ENCODE data around the gene YPEL2.

DNA sequence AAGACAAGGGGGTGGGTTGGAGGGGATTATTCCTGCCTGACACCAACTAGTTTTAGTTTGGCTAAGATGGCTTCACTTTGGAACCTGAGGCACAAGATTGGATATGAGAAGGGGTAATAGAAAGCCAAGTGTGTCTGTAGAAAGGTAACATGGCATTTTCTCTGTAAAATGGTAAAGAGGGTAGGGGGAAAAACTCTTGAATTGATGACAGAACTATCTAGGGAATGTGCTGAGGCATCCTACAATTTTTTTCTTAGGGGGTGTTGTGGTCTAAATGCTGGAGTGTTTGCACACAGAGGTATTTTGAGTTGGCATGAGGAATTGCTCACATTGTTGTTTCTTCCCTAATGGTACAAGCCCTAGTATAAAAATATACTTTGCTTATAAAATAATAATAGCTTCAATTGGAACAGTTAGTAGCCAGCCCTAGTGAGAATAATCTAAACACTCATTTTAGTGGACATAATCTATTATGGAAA lies 25.8 kb downstream of the YPEL2 start:
- TF ChIP-seq, protein P1, sequence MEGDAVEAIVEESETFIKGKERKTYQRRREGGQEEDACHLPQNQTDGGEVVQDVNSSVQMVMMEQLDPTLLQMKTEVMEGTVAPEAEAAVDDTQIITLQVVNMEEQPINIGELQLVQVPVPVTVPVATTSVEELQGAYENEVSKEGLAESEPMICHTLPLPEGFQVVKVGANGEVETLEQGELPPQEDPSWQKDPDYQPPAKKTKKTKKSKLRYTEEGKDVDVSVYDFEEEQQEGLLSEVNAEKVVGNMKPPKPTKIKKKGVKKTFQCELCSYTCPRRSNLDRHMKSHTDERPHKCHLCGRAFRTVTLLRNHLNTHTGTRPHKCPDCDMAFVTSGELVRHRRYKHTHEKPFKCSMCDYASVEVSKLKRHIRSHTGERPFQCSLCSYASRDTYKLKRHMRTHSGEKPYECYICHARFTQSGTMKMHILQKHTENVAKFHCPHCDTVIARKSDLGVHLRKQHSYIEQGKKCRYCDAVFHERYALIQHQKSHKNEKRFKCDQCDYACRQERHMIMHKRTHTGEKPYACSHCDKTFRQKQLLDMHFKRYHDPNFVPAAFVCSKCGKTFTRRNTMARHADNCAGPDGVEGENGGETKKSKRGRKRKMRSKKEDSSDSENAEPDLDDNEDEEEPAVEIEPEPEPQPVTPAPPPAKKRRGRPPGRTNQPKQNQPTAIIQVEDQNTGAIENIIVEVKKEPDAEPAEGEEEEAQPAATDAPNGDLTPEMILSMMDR (conservative IDR thresholded peaks at IDR 0.05) = no peak
- TF ChIP-seq ZFX (IDR thresholded peaks at IDR 0.05) = no peak
